Measurements from ENCODE around the gene ENKUR. TPM values are rescaled to one million over a fixed set of nuclear protein-coding genes. Genes with fewer than 3 reads are reported as not detected.
A peak's percentile ranks its signal among the peaks of the same experiment; 100 is the strongest.

Gene ENKUR
- total RNA-seq, 4 donors from 2014 or later: 0.31 TPM; not detected in 3

- intact Hi-C loops (cut with DNase I): no loop called here
- 75 to 76% methylated on average over 5 of the region's 5 CpGs for WGBS, 2 donors
- H3K36me3 ChIP-seq: no peaks in the 10 kb centered on the region
- H3K9me3 ChIP-seq: no peaks in the 10 kb centered on the region
- no peak for DNase-seq
- TF ChIP-seq CTCF (IDR thresholded peaks at IDR 0.05): no peak
- no peak for TF ChIP-seq POLR2A (IDR thresholded peaks at IDR 0.05)
- H3K27ac ChIP-seq: no peak overlapping the region
- H3K4me3 ChIP-seq: no peak overlapping the region
- peaks cover 7 to 34% (median 17%) of the 10 kb centered on the region in 3 donors for H3K4me1 ChIP-seq
- peaks cover 0 to 9% (median 0%) of the 10 kb centered on the region in 4 donors for H3K27me3 ChIP-seq
These were observed 65.5 kb downstream of the ENKUR start for GRCh38 chr10:24950439-24950838.

- Histone ChIP-seq H3K27me3 (peaks cover 0 to 9% (median 0%) of the 10 kb centered on the region in 4 donors), H3K27ac (no peak overlapping the region), H3K4me3 (no peak overlapping the region), H3K36me3 (no peaks in the 10 kb centered on the region), H3K4me1 (peaks cover 7 to 43% (median 17%) of the 10 kb centered on the region in 3 donors), H3K9me3 (no peaks in the 10 kb centered on the region)
- WGBS, 2 donors: 89 to 90% methylated on average over 3 of the region's 3 CpGs
- intact Hi-C loops (cut with DNase I): no loop called here
- no peak for TF ChIP-seq POLR2A (IDR thresholded peaks at IDR 0.05)
- no peak for TF ChIP-seq CTCF (IDR thresholded peaks at IDR 0.05)
- DNase-seq: no peak
These were observed 66.3 kb downstream of the ENKUR start for GRCh38 chr10:24949616-24950015.

- Histone ChIP-seq H3K36me3 (no peaks in the 10 kb centered on the region), H3K9me3 (no peaks in the 10 kb centered on the region), H3K27ac (peak overlapping the region in 2 of 4 donors; percentile 33 to 60), H3K4me1 (peaks cover 6 to 28% (median 6%) of the 10 kb centered on the region in 3 donors), H3K4me3 (no peak overlapping the region), H3K27me3 (peaks cover 0 to 7% (median 0%) of the 10 kb centered on the region in 4 donors)
- TF ChIP-seq POLR2A (IDR thresholded peaks at IDR 0.05): no peak
- no peak for TF ChIP-seq CTCF (IDR thresholded peaks at IDR 0.05)
- 63 to 72% methylated on average over 4 of the region's 4 CpGs for WGBS, 2 donors
- DNase-seq: no peak
- intact Hi-C loops (cut with DNase I): no loop called here
These were observed 68.5 kb downstream of the ENKUR start for GRCh38 chr10:24947304-24948097.

GRCh38 chr10:24944512-24945255, 71.3 kb downstream of the ENKUR start:
- H3K27me3 ChIP-seq: no peaks in the 10 kb centered on the region
- H3K27ac ChIP-seq: no peak overlapping the region
- peaks cover 0 to 18% (median 0%) of the 10 kb centered on the region in 3 donors for H3K4me1 ChIP-seq
- 54 to 67% methylated on average over 9 to 11 of the region's 11 CpGs for WGBS, 2 donors
- H3K4me3 ChIP-seq: no peak overlapping the region
- no peak for TF ChIP-seq POLR2A (IDR thresholded peaks at IDR 0.05)
- peak in 3 of 6 experiments; percentile 11 to 43 (median 14) for TF ChIP-seq CTCF (IDR thresholded peaks at IDR 0.05)
- H3K36me3 ChIP-seq: no peaks in the 10 kb centered on the region
- no peak for DNase-seq
- intact Hi-C loops (cut with DNase I): no loop called here
- no peaks in the 10 kb centered on the region for H3K9me3 ChIP-seq

GRCh38 chr10:24938525-24938924, 77.4 kb downstream of the ENKUR start:
- Histone ChIP-seq H3K4me1 (no peaks in the 10 kb centered on the region), H3K9me3 (no peaks in the 10 kb centered on the region), H3K4me3 (no peak overlapping the region), H3K27me3 (no peaks in the 10 kb centered on the region), H3K36me3 (no peaks in the 10 kb centered on the region), H3K27ac (no peak overlapping the region)
- intact Hi-C loops (cut with DNase I): no loop called here
- 100% methylated on average over 2 of the region's 2 CpGs for WGBS, 2 donors
- TF ChIP-seq CTCF (IDR thresholded peaks at IDR 0.05) (no peak), POLR2A (IDR thresholded peaks at IDR 0.05) (no peak)
- DNase-seq: no peak
